RWPE1 (cell line): ENCODE data around the gene OSTN.
"Not testable (repeated sequence)": the region's sequence is repeated elsewhere in the genome, so short reads cannot be mapped to it uniquely, and the experiment has no call there.

Experiments used
- CTCF ChIA-PET: fragments of 350-600 bp; sonication (Branson Sonifier 250); formaldehyde crosslinking; extraction: SDS; loops from one replicate; lab custom pipeline; 2021; lab: Yijun Ruan, JAX
- POLR2A ChIA-PET: fragments of 400-600 bp; formaldehyde crosslinking; extraction: SDS; loops from one replicate; lab custom pipeline; 2020; ENCODE audit warnings: antibody characterized with exemption; ENCODE audit not compliant: low non-redundant PET; lab: Yijun Ruan, JAX
- DNase-seq: peaks from one replicate; pipeline ENCODE4 v3.0.0; 2012; ENCODE audit warnings: low spot score
- H3K27ac ChIP-seq: fragments of 450-650 bp; 2 replicates; pipeline ENCODE4 v1.5.1; 2017
- TF ChIP-seq, protein P1 (sequence below): fragments of 450-650 bp; conservative IDR thresholded peaks from 2 replicates; pipeline ENCODE4 v1.5.1; 2017; ENCODE audit warnings: low read depth, mild to moderate bottlenecking

The OSTN gene

DNA sequence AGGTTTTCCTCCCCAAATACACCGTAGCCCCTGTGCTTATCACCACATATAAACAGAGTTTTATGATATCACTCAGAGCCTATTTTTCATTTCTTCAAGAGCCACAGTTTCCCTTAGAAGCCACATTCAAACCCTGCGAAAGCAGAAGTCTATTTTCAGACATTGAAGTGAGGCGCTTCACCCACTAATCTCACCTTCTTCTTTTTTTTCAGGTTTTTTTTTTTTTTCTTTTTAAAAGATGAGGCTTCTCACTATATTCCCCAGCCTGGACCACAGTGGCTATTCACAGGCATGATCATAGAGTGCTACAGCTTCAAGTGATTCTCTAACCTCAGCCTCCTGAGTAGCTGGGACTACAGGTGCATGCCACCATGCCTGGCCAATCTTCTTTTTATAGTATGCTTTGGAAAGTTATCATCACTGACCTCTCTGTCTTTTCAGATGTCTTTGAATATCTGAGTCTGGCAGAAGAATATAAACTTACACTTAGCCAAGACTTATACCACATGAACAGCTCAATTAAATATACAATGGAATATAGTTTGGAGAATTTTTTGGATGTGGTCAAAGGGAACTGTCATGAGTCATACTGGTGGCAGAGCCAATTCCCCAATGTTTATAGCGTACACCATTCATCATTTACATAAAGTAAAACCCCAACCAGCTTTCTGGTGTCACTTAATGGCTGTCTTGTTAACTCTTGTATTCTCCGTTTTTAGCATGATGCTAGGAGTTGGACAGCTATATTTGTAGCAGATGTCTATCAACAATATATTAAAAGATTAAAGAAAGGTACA, 70.4 kb downstream of the OSTN start:
- DNase-seq: no peak
- TF ChIP-seq, protein P1, sequence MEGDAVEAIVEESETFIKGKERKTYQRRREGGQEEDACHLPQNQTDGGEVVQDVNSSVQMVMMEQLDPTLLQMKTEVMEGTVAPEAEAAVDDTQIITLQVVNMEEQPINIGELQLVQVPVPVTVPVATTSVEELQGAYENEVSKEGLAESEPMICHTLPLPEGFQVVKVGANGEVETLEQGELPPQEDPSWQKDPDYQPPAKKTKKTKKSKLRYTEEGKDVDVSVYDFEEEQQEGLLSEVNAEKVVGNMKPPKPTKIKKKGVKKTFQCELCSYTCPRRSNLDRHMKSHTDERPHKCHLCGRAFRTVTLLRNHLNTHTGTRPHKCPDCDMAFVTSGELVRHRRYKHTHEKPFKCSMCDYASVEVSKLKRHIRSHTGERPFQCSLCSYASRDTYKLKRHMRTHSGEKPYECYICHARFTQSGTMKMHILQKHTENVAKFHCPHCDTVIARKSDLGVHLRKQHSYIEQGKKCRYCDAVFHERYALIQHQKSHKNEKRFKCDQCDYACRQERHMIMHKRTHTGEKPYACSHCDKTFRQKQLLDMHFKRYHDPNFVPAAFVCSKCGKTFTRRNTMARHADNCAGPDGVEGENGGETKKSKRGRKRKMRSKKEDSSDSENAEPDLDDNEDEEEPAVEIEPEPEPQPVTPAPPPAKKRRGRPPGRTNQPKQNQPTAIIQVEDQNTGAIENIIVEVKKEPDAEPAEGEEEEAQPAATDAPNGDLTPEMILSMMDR: no peak
- POLR2A ChIA-PET: no interaction called here
- CTCF ChIA-PET: interaction anchor here (0.5 kb wide), 1 partner anchor 1175 kb away, joined by 3 read pairs; no protein-coding TSS in a partner anchor
- no peak overlapping the region for H3K27ac ChIP-seq

DNA sequence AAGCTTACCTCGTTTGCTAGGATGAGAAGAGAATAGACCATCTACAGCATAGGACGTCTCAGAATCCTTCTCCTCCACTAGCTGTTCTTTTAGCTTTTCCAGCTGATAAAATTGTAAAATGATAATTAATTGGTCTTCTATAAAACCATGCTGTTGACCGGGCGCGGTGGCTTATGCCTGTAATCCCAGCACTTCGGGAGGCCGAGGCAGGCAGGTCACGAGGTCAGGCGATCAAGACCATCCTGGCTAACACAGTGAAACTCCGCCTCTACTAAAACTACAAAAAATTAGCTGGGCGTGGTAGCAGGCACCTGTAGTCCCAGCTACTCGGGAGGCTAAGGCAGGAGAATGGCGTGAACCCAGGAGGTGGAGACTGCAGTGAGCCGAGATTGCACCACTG, 76.2 kb downstream of the OSTN start:
- CTCF ChIA-PET, H3K27ac ChIP-seq, POLR2A ChIA-PET, DNase-seq: not testable (repeated sequence)

DNA sequence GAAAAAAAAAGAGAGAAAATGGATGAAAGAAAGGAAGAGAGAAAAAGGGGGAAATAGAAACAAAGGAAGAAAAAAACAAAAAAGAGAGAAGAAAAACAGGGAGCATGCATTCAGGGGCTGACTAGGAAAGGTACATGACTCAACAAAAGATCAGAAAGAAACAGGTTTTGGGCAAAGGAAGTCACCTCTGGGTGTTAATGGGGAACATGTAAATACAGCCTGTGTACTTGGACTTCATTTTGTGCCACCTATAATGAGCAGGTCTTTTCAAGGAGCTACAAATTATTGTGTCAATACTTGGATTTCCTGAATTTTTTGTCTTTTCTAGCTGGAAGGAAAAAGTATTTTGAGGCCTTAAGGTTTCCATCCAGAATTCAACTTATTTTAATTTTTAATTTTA, 76.7 kb downstream of the OSTN start:
- CTCF ChIA-PET: no interaction called here
- POLR2A ChIA-PET: no interaction called here
- H3K27ac ChIP-seq: no peak overlapping the region
- DNase-seq: no peak
- TF ChIP-seq, protein P1: no peak

DNA sequence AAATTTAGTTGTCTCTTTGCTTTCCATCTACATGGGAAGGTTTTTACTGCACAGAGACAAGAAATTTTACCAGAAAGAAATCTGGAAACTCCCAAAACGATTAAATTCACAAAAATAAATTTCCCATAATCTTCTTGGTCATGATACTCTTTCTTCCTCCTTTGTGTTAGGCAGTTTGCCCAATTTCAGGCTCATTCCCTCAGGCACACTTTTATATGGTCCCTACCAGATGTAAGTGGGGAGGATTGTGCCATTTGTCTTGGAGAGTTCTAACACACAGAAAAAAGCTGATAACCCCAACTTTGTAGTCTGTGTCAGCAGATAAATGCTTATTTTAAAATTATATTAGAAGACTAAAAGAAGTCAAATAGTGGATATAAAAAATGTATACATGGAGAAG, 81.1 kb downstream of the OSTN start:
- ChIA-PET POLR2A (no interaction called here), CTCF (no interaction called here)
- no peak overlapping the region for H3K27ac ChIP-seq
- no peak for DNase-seq
- TF ChIP-seq, protein P1: no peak

DNA sequence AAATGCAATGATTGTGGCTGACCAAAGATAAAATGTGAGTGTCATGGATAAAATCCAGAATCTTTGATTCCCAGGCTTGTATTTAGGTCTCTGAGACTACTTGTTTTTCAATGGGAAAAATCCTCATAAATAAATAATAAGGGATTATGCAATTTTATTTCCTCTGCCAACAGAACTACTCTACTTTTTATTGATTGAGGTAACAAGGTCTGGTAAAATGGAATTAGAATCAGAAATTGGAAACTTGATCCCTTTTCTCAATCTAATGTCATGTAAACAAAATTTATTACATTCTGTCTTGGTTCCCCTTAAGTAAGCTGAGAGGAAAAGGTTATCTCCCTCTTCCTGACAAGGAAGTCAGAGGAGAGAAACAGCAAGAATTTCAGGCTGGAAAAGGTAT, 81.8 kb downstream of the OSTN start:
- H3K27ac ChIP-seq: no peak overlapping the region
- DNase-seq: no peak
- POLR2A ChIA-PET: no interaction called here
- CTCF ChIA-PET: no interaction called here
- TF ChIP-seq, protein P1: no peak

DNA sequence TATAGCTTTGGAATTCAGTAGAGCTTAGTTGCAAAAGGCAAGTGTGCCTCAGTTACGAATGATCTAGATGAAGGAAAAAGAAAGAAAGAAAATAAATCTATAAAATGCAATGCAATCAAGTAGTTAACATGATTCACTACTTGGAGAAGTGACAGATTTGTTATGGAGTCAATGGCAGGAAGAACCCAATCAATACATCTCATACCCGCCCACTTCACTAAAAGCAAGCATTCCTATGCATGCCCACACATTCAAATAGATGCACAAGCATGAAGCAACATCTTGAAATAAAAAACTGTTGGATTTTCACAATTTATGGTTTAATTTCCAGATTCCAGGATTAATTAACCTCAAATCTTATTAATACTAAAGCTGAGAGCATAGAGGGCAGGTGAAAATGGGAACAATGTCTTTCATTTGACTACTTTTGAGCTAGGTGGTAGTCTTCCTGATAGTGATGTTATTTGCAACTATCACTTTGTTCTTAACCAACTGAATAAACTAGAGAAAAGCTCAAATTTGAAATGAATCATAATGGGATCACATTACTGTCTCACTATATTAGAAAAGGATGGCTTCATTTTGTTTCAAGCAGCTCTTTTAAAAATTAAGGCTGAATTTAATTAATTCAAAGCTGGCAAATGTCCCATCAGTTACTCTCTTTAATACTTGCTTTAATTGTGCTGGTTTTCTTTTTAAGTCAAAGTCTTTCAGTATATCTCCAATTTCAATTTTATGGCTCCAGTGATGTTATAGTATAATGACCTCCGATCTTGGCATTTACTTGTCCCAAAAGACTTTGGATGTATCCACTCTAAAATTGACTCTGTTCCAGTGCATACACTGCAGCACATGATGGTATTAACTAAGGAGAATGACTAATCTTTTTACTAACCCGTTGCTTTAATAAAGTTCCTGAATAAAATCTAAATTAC, 83.5 kb downstream of the OSTN start:
- POLR2A ChIA-PET: no interaction called here
- no peak overlapping the region for H3K27ac ChIP-seq
- CTCF ChIA-PET: no interaction called here
- no peak for DNase-seq
- TF ChIP-seq, protein P1: no peak
